NCI-H446 (cell line): Measurements from ENCODE around the gene LSM11.
"Not testable (repeated sequence)": the region's sequence is repeated elsewhere in the genome, so short reads cannot be mapped to it uniquely, and the experiment has no call there.

ENCODE experiments used
- DNase-seq, 2 experiments: peaks; one replicate each; lab custom pipeline; 2025; lab: John Stamatoyannopoulos, UW

Gene LSM11

DNA sequence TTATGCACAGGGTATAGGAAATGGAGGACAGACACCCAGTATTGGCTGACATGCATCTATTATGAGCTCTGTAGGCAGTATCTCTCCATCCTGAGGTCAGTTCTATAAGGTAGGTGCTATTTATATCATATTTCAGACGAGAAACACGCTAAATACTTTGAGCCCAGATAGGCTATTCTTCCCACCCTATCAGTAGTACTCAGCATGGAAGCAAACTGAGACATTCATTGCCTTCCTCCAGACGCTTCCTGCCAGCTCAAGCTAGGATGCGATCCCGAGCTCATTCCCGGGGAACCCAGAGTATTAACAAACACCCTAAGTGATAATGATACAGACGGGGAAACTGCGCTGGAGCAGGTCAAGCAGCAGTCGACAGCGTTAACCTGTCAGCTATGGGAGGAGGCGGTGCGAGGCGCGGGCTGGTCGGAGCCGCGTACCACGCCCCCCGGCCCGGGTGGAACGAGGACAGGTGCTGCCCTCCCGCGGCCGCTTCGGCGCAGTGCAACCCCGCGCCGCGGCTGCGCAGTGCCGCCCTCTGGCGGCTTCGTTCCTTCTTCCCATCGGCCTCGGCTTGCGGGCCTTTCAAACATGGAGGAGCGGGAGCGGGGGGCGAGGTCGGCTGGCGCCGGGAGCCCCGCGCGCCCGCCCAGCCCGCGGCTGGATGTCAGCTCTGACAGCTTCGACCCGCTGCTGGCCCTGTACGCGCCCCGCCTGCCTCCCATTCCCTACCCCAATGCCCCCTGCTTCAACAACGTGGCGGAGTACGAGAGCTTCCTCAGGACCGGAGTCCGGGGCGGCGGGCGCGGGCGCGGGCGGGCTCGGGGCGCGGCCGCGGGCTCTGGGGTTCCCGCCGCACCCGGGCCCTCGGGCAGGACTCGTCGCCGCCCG, at the start of gene LSM11:
Gene LSM11 (plus strand): TSS at position 550 of the 888 bp plus-strand sequence. CDS start 39 bp downstream, at position 589.
- DNase-seq: peak; percentile 63 to 87

DNA sequence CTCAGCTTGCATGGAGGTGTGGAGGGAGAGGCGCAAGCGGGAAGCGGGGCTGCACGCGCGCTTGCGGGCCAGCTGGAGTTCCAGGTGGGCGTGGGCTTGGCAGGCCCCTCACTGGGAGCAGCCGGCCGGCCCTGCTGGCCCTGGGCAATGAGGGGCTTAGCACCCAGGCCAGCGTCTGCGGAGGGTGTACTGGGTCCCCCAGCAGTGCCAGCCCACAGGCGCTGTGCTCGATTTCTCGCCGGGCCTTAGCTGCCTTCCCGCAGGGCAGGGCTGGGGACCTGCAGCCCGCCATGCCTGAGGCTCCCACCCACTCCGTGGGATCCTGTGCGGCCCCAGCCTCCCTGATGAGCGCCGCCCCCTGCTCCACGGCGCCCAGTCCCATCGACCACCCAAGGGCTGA, 49.7 kb upstream of the LSM11 start:
- not testable (repeated sequence) for DNase-seq

DNA sequence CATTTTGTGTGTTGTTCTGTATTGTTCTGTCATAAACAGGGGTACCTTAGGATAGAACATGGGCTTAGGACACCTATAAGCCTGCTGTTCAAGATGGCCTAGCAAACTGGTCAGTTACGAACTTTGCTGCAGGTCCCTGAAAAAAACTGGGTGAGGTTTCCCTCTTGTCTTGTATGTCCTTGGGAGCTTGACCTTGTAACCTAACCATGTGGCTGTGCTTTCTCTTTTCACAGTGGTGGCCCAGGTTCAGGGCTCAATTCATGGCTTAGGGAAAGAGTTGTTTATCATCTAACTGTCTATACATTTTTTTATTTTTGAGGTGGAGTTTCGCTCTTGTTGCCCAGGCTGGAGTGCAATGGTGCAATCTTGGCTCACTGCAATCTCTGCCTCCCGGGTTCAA, 47.4 kb upstream of the LSM11 start:
- not testable (repeated sequence) for DNase-seq

DNA sequence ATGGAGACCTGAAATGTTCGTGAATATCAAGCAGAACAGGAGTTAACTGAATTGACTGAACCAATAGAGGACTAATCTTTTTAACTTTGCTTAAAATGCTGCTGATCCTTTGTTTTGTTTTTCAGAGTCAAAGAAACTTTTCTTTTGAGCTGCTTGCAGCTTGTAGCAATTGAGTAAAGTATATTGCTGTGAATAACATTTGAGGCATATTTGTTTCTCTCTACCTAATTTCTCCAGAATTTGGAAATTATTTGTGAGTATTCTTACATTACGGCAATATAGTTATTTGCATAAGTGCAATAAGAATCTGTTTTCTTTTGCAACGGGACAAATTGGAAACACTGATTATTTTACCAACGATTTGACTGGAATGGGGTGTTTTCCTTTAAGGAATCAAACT, 44.8 kb upstream of the LSM11 start:
- not testable (repeated sequence) for DNase-seq

DNA sequence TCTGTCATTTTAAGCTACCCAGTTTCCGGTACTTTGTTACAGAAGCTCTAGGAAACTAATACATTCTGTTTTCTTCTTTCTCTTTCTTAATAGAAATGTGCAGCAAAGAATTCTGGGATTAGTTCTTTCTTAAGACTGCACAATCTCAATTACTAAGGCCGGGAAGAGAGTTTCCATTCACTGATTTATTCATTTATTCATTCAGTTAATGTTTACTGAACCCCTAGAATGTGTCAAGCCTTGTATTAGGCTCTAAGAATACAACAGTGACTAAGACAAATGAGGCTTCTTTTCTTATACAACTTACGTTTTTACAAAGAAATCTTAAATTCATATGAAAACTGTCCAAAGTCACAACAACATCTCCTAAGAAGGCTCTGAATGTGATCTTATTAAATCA, 39.8 kb upstream of the LSM11 start:
- no peak for DNase-seq

DNA sequence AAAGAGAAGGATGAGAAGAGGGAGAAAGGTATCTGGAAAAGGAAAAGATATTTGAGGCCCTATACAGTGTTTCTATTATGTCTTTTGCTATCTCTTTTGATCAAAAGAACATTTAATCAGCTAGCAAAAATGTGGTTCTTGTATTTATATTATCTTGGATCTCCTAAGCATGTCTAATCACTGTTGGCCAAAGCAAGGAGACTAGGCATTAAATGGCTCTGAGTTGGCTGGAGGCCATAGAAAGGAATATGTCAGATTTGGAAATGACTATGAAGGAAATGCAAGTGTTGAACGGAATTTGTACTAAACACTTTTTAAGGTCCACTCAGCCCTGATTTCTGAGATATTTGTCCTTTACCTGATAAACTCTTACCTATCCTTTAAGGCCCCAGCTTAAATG, 34.6 kb upstream of the LSM11 start:
- no peak for DNase-seq

DNA sequence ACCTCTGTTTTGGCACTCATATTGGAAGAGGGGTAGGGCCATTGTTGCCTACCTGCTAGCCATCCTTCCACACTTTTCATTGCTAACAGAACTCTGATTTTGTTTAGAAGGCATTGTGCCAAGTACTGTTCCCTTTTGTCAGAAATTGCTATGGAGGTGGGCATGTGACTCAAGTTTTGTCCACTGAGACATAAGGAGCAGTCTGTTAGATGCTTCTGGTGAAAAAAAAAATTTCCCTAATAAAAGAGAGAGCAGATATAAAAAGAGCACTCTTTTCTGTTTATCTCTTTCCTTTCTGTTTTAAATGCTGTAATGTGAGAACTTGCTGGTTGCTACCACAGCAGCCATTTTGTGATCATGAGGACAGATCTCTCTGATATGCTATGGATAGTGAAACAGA, 34.2 kb upstream of the LSM11 start:
- DNase-seq: no peak

DNA sequence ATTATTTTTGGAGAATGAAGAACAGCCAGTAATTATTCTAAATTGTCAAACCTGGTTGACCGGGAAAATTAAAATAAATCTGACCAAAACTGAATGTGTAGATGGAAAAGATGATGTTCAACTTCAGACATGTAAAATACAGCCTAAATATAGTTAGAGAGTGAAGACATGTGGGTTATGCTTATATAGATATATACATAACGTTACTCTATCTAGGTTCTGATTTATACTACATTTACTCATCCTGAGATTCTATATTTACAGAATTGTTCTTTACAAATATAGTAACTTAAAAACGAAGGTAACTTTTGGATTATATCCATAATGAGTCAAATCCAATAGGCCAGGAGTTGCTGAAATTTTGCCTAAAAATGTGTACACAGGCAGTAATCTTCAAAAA, 33.1 kb upstream of the LSM11 start:
- no peak for DNase-seq

DNA sequence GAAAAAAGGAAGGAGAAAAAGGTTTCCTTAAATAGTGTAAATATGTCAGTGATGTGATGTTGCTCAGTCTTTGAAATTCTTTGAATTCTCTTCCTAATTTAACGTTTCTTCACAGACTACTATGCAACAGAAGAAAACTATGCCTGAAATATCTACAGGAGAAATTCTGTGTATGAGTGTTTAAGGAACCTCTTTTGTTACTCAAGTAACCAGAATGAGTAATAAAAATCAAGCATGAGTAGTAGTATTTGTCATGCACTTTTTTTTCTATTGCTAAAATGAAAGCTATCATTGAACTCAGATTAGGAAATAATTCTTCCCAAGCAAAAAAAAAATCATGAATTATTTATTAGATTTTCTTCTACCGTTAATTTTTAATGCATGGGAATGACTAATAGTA, 32.6 kb upstream of the LSM11 start:
- DNase-seq: no peak

DNA sequence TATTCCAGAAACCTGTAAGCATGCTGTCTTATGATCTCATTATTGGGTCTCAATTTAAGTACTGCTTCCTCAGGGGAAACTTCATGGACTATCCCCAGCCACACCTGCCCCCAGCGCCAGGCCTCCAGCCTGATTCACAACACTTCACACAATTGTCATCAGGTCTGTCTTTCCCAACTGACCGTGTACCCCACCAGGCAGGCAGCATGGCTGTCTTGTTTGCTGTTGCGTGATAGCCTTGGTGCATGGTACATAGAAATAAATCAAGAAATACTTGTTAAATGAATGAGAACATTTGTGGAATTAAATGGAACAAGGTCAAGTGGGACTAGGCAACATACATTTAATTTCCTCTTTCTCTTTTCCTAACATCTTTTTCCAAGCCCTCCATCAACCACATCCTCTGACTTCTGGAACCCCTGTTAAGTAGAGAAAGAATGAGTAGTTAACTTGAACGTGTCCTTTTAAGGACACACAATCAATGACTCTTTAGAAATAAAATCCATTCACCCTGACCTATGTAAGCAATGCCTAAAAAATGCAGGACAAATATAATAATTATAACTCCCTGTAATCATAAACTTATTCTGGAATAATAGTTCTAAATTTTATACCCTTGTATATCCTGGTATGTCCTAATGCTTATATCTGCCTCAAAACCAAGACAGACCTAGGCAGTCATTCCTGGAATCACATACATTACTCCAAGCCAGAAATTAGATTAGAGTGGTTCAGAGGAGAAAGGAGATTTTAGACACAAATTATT, 29.5 kb upstream of the LSM11 start:
- DNase-seq: no peak

DNA sequence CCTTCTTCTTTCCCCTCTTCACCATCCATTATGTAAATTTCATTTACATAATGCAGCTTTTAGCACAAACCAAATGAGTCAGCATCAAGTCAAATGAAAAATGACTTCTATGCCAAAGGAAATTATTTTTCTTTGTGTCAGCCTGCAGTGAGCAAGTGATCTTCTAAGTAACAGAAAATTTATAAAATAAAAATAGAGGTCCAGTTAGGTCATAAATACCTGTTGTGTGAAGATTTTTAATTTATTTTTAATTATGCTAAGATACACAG, 29.0 kb upstream of the LSM11 start:
- no peak for DNase-seq

DNA sequence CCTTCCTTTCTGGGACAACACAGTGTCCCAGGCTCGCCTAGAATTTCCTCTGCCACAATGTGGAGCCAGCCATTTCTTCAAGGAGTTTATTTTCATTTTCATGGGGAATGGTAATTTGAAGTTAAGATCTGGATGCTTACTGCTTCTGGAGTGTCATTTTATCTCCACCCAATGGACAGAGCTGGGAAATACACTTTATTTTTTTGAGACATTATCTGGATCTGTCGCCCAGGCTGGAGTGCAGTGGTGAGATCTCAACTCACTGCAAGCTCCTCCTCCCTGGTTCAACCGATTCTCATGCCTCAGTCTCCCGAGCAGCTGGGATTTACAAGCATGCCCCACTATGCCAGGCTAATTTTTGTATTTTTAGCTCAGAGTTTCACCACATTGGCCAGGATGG, 25.0 kb upstream of the LSM11 start:
- DNase-seq: peak in 1 of 2 experiments; percentile 58

DNA sequence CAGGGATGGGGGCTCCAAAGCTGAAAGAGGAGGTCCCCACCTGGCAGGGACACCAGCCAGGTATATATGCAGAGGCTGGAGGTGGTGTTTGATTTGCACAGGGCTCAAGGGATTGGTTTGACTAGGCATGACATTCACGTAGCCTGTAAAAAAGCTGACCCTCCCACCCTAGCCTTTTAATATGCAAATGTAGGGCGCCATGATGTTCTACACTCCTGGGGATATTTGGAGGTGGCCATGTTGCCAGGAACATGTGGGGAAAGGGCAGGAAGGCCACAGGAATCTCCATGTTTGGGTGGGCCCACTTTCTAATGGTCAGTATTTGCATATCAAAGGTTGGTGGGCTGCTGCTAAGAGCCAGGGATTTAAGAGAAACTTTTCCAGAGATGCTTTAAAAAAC, 24.3 kb upstream of the LSM11 start:
- no peak for DNase-seq

DNA sequence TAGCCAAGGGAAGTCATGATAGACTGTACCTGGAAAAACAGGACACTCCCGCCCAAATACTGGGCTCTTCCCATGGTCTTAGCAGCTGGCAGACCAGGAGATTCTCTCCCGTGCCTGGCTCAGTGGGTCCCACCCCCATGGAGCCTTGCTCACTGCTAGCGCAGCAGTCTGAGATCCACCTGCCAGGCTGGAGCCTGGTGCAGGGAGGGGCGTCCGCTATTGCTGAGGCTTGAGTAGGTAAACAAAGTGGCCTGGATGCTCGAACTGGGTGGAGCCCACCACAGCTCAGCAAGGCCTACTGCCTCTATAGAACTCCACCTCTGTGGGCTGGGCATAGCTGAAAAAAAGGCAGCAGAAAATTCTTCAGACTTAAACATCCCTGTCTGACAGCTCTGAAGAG, 22.4 kb upstream of the LSM11 start:
- no peak for DNase-seq

DNA sequence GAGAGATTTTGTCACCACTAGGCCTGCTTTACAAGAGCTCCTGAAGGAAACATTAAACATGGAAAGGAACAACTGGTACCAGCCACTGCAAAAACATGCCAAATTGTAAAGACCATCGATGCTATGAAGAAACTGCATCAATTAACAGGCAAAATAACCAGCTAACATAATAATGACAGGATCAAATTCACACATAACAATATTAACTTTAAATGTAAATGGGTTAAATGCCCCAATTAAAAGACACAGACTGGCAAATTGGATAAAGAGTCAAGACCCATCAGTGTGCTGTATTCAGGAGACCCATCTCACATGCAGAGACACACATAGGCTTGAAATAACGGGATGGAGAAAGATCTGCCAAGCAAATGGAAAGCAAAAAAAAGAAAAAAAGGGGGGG, 20.6 kb upstream of the LSM11 start:
- not testable (repeated sequence) for DNase-seq

DNA sequence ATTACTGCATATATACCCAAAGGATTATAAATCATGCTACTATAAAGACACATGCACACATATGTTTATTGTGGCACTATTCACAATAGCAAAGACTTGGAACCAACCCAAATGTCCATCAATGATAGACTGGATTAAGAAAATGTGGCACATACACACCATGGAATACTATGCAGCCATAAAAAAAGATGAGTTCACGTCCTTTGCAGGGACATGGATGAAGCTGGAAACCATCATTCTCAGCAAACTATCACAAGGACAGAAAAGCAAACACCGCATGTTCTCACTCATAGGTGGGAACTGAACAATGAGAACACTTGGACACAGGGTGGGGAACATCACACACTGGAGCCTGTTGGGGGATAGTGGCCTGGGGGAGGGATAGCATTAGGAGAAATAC, 16.9 kb upstream of the LSM11 start:
- DNase-seq: not testable (repeated sequence)

DNA sequence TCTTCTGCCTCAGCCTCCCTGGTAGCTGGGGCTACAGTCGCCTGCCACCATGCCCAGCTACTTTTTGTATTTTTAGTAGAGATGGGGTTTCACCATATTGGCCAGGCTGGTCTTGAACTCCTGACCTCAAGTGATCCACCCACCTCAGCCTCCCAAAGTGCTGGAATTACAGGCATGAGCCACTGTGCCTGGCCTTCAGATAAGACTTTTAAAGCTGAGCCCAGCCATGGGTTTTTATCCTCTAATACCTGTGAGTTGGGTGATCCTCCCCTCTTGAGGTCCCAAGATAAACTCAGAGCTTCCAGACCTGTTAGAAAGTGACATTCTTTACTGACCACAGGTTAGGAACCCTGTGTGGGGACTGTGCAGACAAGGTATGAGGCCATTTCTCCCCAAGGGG, 15.7 kb upstream of the LSM11 start:
- not testable (repeated sequence) for DNase-seq

DNA sequence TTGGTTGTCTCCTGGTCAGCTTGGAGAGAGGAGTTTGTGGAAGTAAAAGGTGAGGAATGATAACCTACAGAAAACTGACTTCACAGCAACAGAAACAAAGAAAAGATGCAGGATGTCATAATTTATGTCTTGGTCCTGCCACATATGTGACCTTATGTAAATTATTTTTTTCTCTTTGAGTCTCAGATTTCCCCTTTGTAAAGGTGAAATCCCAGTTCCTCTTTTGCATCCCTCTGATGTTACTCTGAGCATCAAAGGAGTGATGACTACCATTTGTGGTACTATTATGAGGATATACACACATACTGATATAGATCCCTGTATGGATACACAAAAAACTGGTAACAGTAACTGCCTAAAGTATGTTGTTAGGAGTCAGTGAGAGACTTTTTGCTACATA, 13.7 kb upstream of the LSM11 start:
- DNase-seq: no peak

DNA sequence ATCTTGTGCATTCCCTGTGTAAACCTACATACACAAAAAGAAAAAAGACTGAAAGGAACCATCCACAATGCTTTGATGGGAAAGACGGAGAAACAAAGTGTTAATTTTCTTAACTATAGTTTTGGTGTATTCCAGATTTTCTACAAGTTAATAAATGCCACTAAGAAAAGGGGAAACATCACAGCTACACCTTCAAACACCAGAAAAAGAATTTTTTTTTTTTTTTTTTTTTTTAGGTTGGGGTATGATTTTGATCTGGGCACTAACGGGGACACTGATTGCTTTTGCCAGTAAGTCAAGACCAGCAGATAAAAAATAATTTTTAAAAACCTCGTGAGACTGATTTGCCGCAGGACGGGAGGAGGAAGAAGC, 12.6 kb upstream of the LSM11 start:
- no peak for DNase-seq

DNA sequence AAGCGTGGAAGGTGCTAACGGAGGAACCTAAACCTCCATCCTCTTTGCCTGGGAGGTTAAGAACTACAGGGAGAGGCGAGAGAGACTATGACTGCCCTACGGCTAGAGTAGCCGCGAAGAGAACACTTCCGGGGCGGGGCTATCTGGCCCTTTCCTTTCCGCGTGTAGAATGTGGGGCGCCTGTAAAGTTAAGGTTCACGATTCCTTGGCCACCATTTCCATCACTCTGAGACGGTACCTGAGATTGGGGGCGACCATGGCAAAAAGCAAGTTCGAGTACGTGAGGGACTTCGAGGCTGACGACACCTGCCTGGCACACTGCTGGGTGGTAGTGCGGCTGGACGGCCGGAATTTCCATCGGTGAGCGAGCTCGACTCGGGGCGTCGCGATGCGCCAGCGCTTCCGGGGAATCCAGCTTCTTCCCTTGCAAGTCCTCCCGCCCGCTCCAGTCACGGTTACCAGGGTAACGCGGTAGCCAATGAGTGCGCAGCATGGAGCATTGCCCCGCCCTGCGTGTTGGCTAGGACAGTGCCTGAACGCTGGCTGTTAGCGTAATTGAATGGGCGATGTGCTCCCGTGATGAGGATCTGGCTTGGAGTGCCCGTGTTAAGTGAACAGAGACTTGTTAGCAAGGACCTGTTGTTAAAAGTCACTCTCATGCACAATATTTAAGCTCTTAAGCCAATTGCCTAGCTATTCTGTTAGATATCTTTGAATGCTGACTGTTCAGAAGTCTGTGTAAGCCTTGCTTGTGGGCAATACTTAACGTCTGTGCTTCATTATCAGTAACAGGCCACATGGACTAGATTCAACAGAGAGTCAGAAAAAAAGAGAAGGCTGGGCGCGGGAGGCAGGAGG, 12.0 kb upstream of the LSM11 start, which contains the start of gene THG1L:
Gene THG1L (plus strand): TSS at position 149 of the 858 bp plus-strand sequence. CDS start 21 bp downstream, at position 170.
- peak; percentile 91 to 96 for DNase-seq

DNA sequence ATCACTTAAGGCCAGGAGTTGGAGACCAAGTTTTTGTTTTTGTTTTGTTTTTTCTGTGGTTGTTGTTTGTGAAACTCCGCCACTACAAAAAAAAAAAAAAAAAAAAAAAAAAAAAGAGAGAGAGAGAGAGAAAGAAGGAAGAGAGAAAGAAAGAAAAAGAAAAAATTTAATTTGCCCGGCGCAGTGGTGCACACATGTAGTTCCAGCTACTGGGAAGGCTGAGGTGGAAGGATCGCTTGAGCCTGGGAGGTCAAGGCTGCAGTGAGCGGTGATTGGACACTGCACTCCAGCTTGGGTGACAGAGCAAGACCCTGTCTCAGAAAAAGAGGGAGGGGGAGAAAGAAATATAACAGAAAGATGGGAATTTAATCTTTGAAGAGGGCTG, 11.4 kb upstream of the LSM11 start:
- DNase-seq: no peak

DNA sequence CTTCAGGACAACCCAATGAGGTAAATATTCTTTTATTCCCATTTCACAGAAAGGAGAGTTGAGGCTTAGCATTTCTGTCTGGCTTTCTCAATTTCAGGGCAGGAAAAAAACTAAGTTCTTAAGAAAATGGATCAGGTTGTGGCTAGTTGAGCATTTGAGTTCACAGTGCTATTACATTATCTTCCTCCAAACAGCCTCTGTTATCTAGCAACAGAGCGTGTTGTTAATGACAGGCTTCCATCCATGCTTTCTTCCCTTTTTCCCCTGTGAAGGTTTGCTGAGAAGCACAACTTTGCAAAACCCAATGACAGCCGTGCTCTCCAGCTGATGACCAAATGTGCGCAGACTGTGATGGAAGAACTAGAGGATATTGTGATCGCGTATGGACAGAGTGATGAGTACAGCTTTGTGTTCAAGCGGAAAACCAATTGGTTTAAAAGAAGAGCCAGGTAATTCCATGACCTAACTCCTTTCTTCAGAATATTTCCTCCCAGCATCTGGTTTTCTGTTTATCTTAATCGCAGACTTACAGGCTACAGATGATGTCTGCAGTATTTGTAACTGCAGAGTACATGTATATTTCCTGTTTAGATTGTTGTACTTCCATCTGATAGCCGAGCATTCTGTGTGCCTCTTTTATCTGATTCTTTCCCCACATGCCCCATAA, 10.8 kb upstream of the LSM11 start:
- no peak for DNase-seq
